Osteoblast (primary cell): ENCODE results near the gene ARSA. TPM values are rescaled to one million over a fixed set of nuclear protein-coding genes. Genes with fewer than 3 reads are reported as not detected.
"Not testable (repeated sequence)": the region's sequence is repeated elsewhere in the genome, so short reads cannot be mapped to it uniquely, and the experiment has no call there.

Source experiments
- DNase-seq: peaks from one replicate; pipeline ENCODE4 v3.0.0; 2011; ENCODE audit warnings: low spot score, mixed read lengths; ENCODE audit not compliant: insufficient read length; ENCODE audit errors: missing footprints
- H2AFZ ChIP-seq: 2 replicates; pipeline ENCODE4 v1.6.0; 2011; ENCODE audit warnings: mild to moderate bottlenecking, low read length
- H3K27ac ChIP-seq: 2 replicates; pipeline ENCODE4 v1.5.1; 2011; ENCODE audit warnings: mild to moderate bottlenecking, low read depth, low read length, moderate library complexity
- H3K27me3 ChIP-seq: 2 replicates; pipeline ENCODE4 v1.6.0; 2012; ENCODE audit warnings: mild to moderate bottlenecking, control low read depth, inconsistent platforms, low read length, moderate library complexity; ENCODE audit not compliant: insufficient read depth
- H3K36me3 ChIP-seq: 2 replicates; pipeline ENCODE4 v1.5.1; 2011; ENCODE audit warnings: mild to moderate bottlenecking, low read length, control low read depth, moderate library complexity; ENCODE audit not compliant: insufficient read depth
- H3K4me1 ChIP-seq: 2 replicates; pipeline ENCODE4 v1.5.1; 2011; ENCODE audit warnings: mild to moderate bottlenecking, low read length, control low read depth, moderate library complexity; ENCODE audit not compliant: insufficient read depth
- H3K4me2 ChIP-seq: 2 replicates; pipeline ENCODE4 v1.6.0; 2011; ENCODE audit warnings: mild to moderate bottlenecking, low read length; ENCODE audit not compliant: insufficient read depth
- H3K4me3 ChIP-seq: fragments of 200-600 bp; sonication (generic); 3 replicates; pipeline ENCODE4 v1.5.1; 2012; ENCODE audit warnings: mild to moderate bottlenecking, low read length, inconsistent platforms; ENCODE audit not compliant: insufficient read depth
- H3K79me2 ChIP-seq: 2 replicates; pipeline ENCODE4 v1.6.0; 2012; ENCODE audit warnings: mild to moderate bottlenecking, low read length, control low read depth, inconsistent platforms; ENCODE audit not compliant: insufficient read depth
- H3K9me3 ChIP-seq: 2 replicates; pipeline ENCODE4 v1.5.1; 2011; ENCODE audit warnings: low read depth, low read length, control low read depth
- H4K20me1 ChIP-seq: 2 replicates; pipeline ENCODE4 v1.6.0; 2012; ENCODE audit warnings: mild to moderate bottlenecking, low read length, control low read depth; ENCODE audit not compliant: insufficient read depth
- total RNA-seq: library from RNA; depleted of rRNA; stranded (reverse); fragments of >200 nt; gene quantifications from 2 replicates; pipeline ENCODE4 v1.2.3, GENCODE V29; 2012
- TF ChIP-seq, protein P1 (sequence below): IDR thresholded peaks from 2 replicates; pipeline ENCODE4 v1.5.1; 2011; ENCODE audit warnings: mild to moderate bottlenecking, low read depth, low read length, moderate library complexity; ENCODE audit errors: extremely low read depth

ARSA gene
- total RNA-seq, 1 donor: 38.4 TPM

DNA sequence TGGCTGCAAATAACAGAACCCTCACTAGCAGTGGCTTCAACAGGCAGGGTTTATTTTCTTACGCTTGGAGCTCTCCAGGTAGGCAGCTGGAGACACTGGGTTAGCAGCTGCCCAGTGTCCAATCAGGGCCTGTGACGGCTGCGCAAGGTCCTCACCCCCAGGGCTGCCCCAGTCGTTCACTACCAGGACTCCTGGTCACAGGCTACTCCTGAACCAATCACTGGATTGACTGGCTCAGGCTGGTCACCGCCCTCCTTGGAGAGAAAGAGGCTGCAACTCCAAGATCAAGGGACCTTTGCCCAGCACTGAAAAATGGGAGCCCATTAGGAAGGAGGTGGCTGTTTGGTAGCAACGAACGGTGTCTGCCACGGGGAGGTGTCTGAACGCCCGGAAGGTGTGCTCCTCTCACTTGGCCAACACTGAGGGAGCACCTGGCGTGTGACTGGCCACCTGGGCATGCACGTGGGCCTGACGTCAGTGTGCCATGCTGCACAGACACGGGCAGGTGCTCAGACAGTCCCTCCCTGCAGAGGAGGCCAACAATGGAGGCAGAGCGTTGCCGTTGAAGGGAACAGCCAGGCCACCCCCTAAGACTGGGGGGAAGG lies 5.1 kb downstream of the ARSA start:
- H3K4me2 ChIP-seq: no peak overlapping the region
- peaks cover 5% of the 10 kb centered on the region for H3K79me2 ChIP-seq
- no peaks in the 10 kb centered on the region for H3K9me3 ChIP-seq
- peaks cover 3% of the 10 kb centered on the region for H4K20me1 ChIP-seq
- TF ChIP-seq, protein P1, sequence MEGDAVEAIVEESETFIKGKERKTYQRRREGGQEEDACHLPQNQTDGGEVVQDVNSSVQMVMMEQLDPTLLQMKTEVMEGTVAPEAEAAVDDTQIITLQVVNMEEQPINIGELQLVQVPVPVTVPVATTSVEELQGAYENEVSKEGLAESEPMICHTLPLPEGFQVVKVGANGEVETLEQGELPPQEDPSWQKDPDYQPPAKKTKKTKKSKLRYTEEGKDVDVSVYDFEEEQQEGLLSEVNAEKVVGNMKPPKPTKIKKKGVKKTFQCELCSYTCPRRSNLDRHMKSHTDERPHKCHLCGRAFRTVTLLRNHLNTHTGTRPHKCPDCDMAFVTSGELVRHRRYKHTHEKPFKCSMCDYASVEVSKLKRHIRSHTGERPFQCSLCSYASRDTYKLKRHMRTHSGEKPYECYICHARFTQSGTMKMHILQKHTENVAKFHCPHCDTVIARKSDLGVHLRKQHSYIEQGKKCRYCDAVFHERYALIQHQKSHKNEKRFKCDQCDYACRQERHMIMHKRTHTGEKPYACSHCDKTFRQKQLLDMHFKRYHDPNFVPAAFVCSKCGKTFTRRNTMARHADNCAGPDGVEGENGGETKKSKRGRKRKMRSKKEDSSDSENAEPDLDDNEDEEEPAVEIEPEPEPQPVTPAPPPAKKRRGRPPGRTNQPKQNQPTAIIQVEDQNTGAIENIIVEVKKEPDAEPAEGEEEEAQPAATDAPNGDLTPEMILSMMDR: no peak
- no peak overlapping the region for H2AFZ ChIP-seq
- DNase-seq: peak; percentile 56
- no peaks in the 10 kb centered on the region for H3K36me3 ChIP-seq
- H3K27me3 ChIP-seq: peaks cover 21% of the 10 kb centered on the region
- no peak overlapping the region for H3K27ac ChIP-seq
- peaks cover 18% of the 10 kb centered on the region for H3K4me1 ChIP-seq
- no peak overlapping the region for H3K4me3 ChIP-seq

DNA sequence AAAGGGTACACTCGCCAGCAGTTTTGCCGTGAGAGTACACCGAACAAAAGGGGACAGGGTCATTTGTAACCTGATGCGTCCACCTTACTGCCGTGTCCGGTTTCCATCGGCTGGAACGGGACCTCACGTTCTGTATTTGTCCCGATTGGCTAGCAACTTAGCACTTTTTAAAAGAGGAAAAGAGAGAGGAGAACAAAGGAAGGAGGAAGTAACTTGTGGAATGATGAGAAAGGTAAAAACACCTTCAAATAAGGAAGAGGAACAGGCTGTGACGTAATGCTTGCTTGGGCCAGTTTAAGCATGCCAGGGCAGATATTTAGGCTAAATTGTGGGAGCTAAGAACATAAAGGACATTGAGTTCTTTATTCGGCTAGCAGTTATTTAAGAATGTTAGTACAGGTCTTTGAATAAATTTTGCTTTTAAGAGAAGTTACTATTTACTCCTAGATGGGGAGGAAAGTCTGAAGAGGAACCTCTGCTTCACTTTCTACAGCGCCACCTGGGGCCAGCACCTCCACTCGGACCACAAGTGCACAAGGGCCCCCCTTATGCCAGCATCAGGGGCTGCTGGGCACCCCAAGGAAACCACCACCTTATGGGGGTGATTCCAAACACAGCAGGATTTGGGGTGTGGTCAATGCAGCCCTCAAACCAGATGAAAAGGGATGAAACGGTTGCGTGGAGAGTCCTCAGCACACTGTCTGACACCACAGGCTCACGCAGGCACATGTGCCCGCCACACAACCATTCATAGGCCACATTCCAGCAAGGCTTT lies 5.8 kb downstream of the ARSA start:
- Histone ChIP-seq H3K36me3 (no peaks in the 10 kb centered on the region), H3K27ac (no peak overlapping the region), H2AFZ (no peak overlapping the region), H3K4me2 (peak overlapping the region; percentile 16), H3K9me3 (no peaks in the 10 kb centered on the region), H3K79me2 (peaks cover under 1% of the 10 kb centered on the region), H3K4me3 (no peak overlapping the region), H3K4me1 (peaks cover 14% of the 10 kb centered on the region), H4K20me1 (peaks cover 3% of the 10 kb centered on the region), H3K27me3 (peaks cover 21% of the 10 kb centered on the region)
- TF ChIP-seq, protein P1: peak; percentile 22
- no peak for DNase-seq

DNA sequence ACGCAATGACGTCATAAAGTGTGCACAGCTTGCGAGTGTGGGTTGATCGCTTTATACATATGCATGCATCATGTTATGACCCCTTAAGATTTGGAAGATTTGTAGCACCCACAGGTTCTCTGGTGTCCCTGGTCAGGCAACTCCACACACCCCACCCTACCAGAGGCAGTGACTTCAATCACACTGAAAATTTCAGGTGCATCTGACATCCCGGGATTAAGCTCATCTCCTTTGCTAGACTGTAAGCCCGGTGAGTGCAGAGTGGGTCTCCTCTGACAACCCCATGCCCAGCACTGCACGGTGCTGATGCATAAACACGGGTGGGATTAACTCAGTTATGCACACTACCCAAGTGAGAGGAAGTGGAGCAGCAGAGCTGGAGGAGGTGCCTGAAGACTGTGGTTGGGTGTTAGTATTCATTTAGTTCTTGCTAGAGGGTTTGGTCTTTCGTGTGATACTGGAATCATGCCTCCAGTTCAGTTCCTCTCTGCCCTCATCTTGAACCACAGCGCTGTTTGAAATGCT lies 6.5 kb downstream of the ARSA start:
- TF ChIP-seq, protein P1: no peak
- Histone ChIP-seq H3K4me3 (no peak overlapping the region), H3K4me2 (peak overlapping the region; percentile 39), H2AFZ (no peak overlapping the region), H3K27me3 (peaks cover 21% of the 10 kb centered on the region), H3K79me2 (no peaks in the 10 kb centered on the region), H3K9me3 (no peaks in the 10 kb centered on the region), H3K36me3 (no peaks in the 10 kb centered on the region), H4K20me1 (peaks cover 3% of the 10 kb centered on the region), H3K4me1 (peaks cover 14% of the 10 kb centered on the region), H3K27ac (no peak overlapping the region)
- DNase-seq: peak; percentile 48

DNA sequence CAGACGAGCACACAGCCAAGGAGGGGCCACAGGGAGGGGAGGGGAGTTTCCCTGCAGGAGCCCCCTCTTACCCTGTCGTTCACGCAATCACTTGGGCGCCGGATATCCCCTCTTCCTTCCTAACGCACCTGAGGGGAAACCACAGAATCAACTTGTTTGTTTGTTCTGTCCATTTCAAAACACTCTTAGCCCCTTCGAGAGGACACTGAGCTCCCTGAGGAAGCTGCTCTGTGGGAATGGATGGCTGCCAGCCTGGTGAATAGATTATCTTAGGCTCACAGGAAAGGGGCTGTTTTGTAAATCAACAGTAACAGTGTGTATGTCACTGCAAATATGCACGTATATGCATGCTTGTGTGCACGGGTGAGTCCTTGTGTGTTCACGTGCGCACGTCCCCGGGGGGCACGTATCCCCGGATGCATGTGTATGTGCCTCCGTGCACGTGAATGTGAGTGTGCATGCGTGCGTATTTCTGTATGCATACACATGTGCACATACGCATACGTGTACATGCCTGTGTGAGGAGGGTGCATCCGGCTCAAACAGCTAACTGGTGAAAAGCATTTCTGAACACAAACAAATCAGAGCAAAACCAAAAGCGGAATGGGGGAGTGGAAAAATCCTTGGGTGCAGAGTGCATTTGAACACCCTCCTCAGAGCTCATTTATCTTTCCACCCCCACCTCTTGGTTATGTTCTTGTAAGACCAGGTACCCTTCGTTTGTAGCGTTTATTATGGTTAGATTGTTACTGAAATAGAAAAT lies 7.2 kb downstream of the ARSA start:
- peak overlapping the region; percentile 14 for H3K4me3 ChIP-seq
- H3K4me1 ChIP-seq: peaks cover 14% of the 10 kb centered on the region
- no peaks in the 10 kb centered on the region for H3K9me3 ChIP-seq
- H3K4me2 ChIP-seq: peak overlapping the region; percentile 39
- peaks cover 3% of the 10 kb centered on the region for H4K20me1 ChIP-seq
- H3K36me3 ChIP-seq: no peaks in the 10 kb centered on the region
- no peaks in the 10 kb centered on the region for H3K79me2 ChIP-seq
- no peak for DNase-seq
- no peak overlapping the region for H2AFZ ChIP-seq
- peaks cover 21% of the 10 kb centered on the region for H3K27me3 ChIP-seq
- TF ChIP-seq, protein P1: no peak
- H3K27ac ChIP-seq: no peak overlapping the region

DNA sequence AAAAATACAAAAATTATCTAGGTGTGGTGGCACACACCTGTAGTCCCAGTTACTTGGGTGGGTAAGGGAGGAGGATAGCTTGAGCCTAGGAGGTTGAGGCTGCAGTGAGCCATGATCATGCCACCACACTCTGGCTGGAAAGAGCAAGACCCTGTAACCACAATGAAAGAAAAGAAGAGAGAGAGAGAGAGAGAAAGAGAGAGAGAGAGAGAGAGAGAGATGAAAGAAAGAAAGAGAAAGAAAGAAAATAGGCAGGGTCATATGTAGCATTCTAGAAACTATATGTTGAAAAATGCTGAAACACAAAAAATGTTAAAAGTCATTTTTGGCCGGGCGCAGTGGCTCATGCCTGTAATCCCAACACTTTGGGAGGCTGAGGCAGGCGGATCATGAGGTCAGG lies 13.7 kb downstream of the ARSA start:
- H4K20me1 ChIP-seq, H3K4me1 ChIP-seq, H3K4me2 ChIP-seq, H3K36me3 ChIP-seq, H3K27me3 ChIP-seq, H3K9me3 ChIP-seq, H3K27ac ChIP-seq, H3K4me3 ChIP-seq, H3K79me2 ChIP-seq, H2AFZ ChIP-seq: not testable (repeated sequence)
- peak; percentile 6 for DNase-seq
